ENCODE results near the gene IQGAP3. TPM values are rescaled to one million over a fixed set of nuclear protein-coding genes. Genes with fewer than 3 reads are reported as not detected.
A peak's percentile ranks its signal among the peaks of the same experiment; 100 is the strongest.

Gene IQGAP3
- total RNA-seq, 2 experiments from 2014 or later, result 24.3 to 31.3 TPM

- H3K4me3 Mint-ChIP-seq, result peak overlapping the region; percentile 77
- peak overlapping the region; percentile 85 for H3K27ac Mint-ChIP-seq
- H3K36me3 Mint-ChIP-seq, result peaks cover 3% of the 10 kb centered on the region
- CTCF ChIA-PET, result interaction anchor here (0.9 to 3.1 kb wide), 11 partner anchors 10 to 123 kb away, joined by 3 to 30 read pairs (median 4); no protein-coding TSS in a partner anchor
- DNase-seq (no peak), ATAC-seq (no peak)
- H3K27me3 Mint-ChIP-seq, result no peaks in the 10 kb centered on the region
- H3K9me3 Mint-ChIP-seq (ENCODE audit: low read depth), result no peaks in the 10 kb centered on the region
- peaks cover 66% of the 10 kb centered on the region for H3K4me1 Mint-ChIP-seq
Observed at GRCh38 chr1:156508205-156508954, 64.0 kb downstream of the IQGAP3 start.

GRCh38 chr1:156506450-156506849, 65.9 kb downstream of the IQGAP3 start:
- CTCF ChIA-PET, result interaction anchor here (2.0 to 3.0 kb wide), 2 partner anchors 13 to 18 kb away, joined by 9 to 11 read pairs; no protein-coding TSS in a partner anchor
- H3K27ac Mint-ChIP-seq, result peak overlapping the region; percentile 35
- no peak for ATAC-seq
- H3K27me3 Mint-ChIP-seq, result no peaks in the 10 kb centered on the region
- peaks cover 74% of the 10 kb centered on the region for H3K4me1 Mint-ChIP-seq
- H3K4me3 Mint-ChIP-seq, result peak overlapping the region; percentile 21
- no peaks in the 10 kb centered on the region for H3K9me3 Mint-ChIP-seq (ENCODE audit: low read depth)
- peaks cover 4% of the 10 kb centered on the region for H3K36me3 Mint-ChIP-seq
- DNase-seq, result no peak

- peaks cover 4% of the 10 kb centered on the region for H3K36me3 Mint-ChIP-seq
- no peaks in the 10 kb centered on the region for H3K27me3 Mint-ChIP-seq
- no peak for ATAC-seq
- peaks cover 72% of the 10 kb centered on the region for H3K4me1 Mint-ChIP-seq
- no peak for DNase-seq
- peak overlapping the region; percentile 76 for H3K4me3 Mint-ChIP-seq
- peak overlapping the region; percentile 97 for H3K27ac Mint-ChIP-seq
- CTCF ChIA-PET, result interaction anchor here (1.0 to 18.2 kb wide), 2 partner anchors 21 to 220 kb away, joined by 3 to 372 read pairs; no protein-coding TSS in a partner anchor
- no peaks in the 10 kb centered on the region for H3K9me3 Mint-ChIP-seq (ENCODE audit: low read depth)
Observed at GRCh38 chr1:156505679-156506298, 66.6 kb downstream of the IQGAP3 start.

- ATAC-seq (peak; percentile 35), DNase-seq (peak; percentile 99)
- H3K27me3 Mint-ChIP-seq, result no peaks in the 10 kb centered on the region
- CTCF ChIA-PET, result interaction anchor here (0.8 to 18.2 kb wide), 8 partner anchors 20 to 221 kb away, joined by 3 to 372 read pairs (median 5); partner anchors contain the start of genes IQGAP3 and NAXE
- no peaks in the 10 kb centered on the region for H3K9me3 Mint-ChIP-seq (ENCODE audit: low read depth)
- peak overlapping the region; percentile 97 for H3K27ac Mint-ChIP-seq
- H3K4me1 Mint-ChIP-seq, result peaks cover 69% of the 10 kb centered on the region
- peaks cover 4% of the 10 kb centered on the region for H3K36me3 Mint-ChIP-seq
- peak overlapping the region; percentile 76 for H3K4me3 Mint-ChIP-seq
Observed at GRCh38 chr1:156504821-156505678, 67.3 kb downstream of the IQGAP3 start.

- Mint-ChIP-seq H3K9me3 (ENCODE audit: low read depth) (no peaks in the 10 kb centered on the region), H3K36me3 (peaks cover 4% of the 10 kb centered on the region), H3K4me3 (peak overlapping the region; percentile 61), H3K27ac (peak overlapping the region; percentile 97), H3K27me3 (no peaks in the 10 kb centered on the region), H3K4me1 (peaks cover 69% of the 10 kb centered on the region)
- CTCF ChIA-PET, result interaction anchor here (0.8 to 18.2 kb wide), 7 partner anchors 20 to 119 kb away, joined by 3 to 372 read pairs (median 5); partner anchors contain the start of genes IQGAP3 and NAXE
- peak; percentile 73 for DNase-seq
- peak; percentile 2 for ATAC-seq
Observed at GRCh38 chr1:156504438-156504813, 67.9 kb downstream of the IQGAP3 start.

GRCh38 chr1:156503698-156504437, 68.5 kb downstream of the IQGAP3 start:
- H3K9me3 Mint-ChIP-seq (ENCODE audit: low read depth), result no peaks in the 10 kb centered on the region
- ATAC-seq (no peak), DNase-seq (no peak)
- H3K4me3 Mint-ChIP-seq, result peak overlapping the region; percentile 61
- peaks cover 4% of the 10 kb centered on the region for H3K36me3 Mint-ChIP-seq
- H3K27me3 Mint-ChIP-seq, result no peaks in the 10 kb centered on the region
- peaks cover 68% of the 10 kb centered on the region for H3K4me1 Mint-ChIP-seq
- CTCF ChIA-PET, result interaction anchor here (1.1 to 18.2 kb wide), 6 partner anchors 19 to 118 kb away, joined by 3 to 372 read pairs (median 6); partner anchors contain the start of genes IQGAP3 and NAXE
- peak overlapping the region; percentile 97 for H3K27ac Mint-ChIP-seq

GRCh38 chr1:156502894-156503697, 69.3 kb downstream of the IQGAP3 start:
- no peak for DNase-seq
- CTCF ChIA-PET, result interaction anchor here (0.7 to 18.2 kb wide), 5 partner anchors 18 to 121 kb away, joined by 3 to 372 read pairs (median 4); no protein-coding TSS in a partner anchor
- no peak overlapping the region for H3K4me3 Mint-ChIP-seq
- H3K27ac Mint-ChIP-seq, result peak overlapping the region; percentile 97
- H3K27me3 Mint-ChIP-seq, result no peaks in the 10 kb centered on the region
- H3K9me3 Mint-ChIP-seq (ENCODE audit: low read depth), result no peaks in the 10 kb centered on the region
- peaks cover 6% of the 10 kb centered on the region for H3K36me3 Mint-ChIP-seq
- peaks cover 68% of the 10 kb centered on the region for H3K4me1 Mint-ChIP-seq
- ATAC-seq, result no peak

GRCh38 chr1:156502391-156502893, 69.9 kb downstream of the IQGAP3 start:
- peaks cover 68% of the 10 kb centered on the region for H3K4me1 Mint-ChIP-seq
- no peaks in the 10 kb centered on the region for H3K9me3 Mint-ChIP-seq (ENCODE audit: low read depth)
- H3K4me3 Mint-ChIP-seq, result peak overlapping the region; percentile 70
- H3K27ac Mint-ChIP-seq, result peak overlapping the region; percentile 97
- CTCF ChIA-PET, result interaction anchor here (0.6 to 18.2 kb wide), 8 partner anchors 18 to 129 kb away, joined by 3 to 372 read pairs (median 3); no protein-coding TSS in a partner anchor
- no peaks in the 10 kb centered on the region for H3K27me3 Mint-ChIP-seq
- peaks cover 8% of the 10 kb centered on the region for H3K36me3 Mint-ChIP-seq
- no peak for DNase-seq
- ATAC-seq, result no peak

- DNase-seq, result peak; percentile 95
- H3K27ac Mint-ChIP-seq, result peak overlapping the region; percentile 97
- H3K9me3 Mint-ChIP-seq (ENCODE audit: low read depth), result no peaks in the 10 kb centered on the region
- H3K4me1 Mint-ChIP-seq, result peaks cover 74% of the 10 kb centered on the region
- peaks cover 13% of the 10 kb centered on the region for H3K36me3 Mint-ChIP-seq
- ATAC-seq, result peak; percentile 72
- H3K4me3 Mint-ChIP-seq, result peak overlapping the region; percentile 88
- H3K27me3 Mint-ChIP-seq, result no peaks in the 10 kb centered on the region
- CTCF ChIA-PET, result interaction anchor here (0.8 to 18.2 kb wide), 17 partner anchors 10 to 225 kb away, joined by 3 to 372 read pairs (median 4); partner anchors contain the start of gene NAXE
Observed at GRCh38 chr1:156500793-156501506, 71.4 kb downstream of the IQGAP3 start.

- CTCF ChIA-PET, result interaction anchor here (1.1 to 18.2 kb wide), 12 partner anchors 16 to 115 kb away, joined by 3 to 372 read pairs (median 4); partner anchors contain the start of gene NAXE
- Mint-ChIP-seq H3K36me3 (peaks cover 14% of the 10 kb centered on the region), H3K27me3 (no peaks in the 10 kb centered on the region), H3K27ac (peak within 1 kb of the TSS; percentile 97), H3K9me3 (ENCODE audit: low read depth) (no peaks in the 10 kb centered on the region), H3K4me1 (peaks cover 73% of the 10 kb centered on the region), H3K4me3 (peak within 1 kb of the TSS; percentile 88)
- ATAC-seq (no peak), DNase-seq (no peak)
Observed at GRCh38 chr1:156500543-156500792, 71.9 kb downstream of the IQGAP3 start, which contains the start of gene MEF2D. Gene MEF2D (minus strand): TSS chr1:156500775. CDS start chr1:156483292, 17,483 bp downstream.

Data from activated CD8-positive, alpha-beta memory T cell treated with anti-CD3 and anti-CD28 coated beads, Interleukin-2, amount 10 ng/mL, durations not matched to agents 7 days and 5 days (primary cell).